ENCODE measurements around the gene C11orf21.

Gene C11orf21

DNA sequence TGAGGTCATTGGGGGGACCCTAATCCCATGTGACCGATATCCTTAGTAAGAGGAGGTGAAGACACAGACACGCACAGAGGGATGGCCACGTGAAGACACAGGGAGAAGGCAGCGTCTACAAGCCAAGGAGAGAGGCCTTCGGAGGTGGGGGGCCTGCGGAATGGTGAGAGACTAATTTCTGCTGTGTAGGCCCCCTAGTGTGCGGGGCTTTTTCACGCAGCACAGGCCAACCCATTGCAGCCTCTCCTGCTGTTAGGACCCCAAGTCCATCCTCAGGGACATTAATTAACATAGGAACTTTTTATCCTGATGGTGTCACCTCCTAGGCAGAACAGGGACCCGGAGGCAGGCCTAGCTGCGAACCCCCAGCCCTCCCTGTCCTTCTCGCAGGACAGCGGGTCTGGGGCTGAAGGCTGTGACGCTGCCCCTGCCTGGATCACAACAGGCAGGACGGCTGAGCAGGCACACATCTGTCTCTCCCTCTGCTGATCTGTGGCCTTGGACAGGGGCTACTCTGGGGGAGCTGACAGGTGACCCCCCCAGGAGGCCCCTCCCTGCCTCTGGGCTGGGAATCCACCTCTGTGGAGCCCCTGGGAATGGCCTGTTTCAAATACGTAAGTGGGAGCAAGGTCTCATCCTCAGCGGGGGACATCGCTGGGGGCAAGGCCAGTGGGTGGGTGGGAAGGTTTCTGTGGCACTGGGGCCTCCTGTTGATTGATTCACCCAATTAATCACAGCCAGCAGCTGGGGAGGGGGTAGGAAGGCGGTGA is 39.2 kb downstream of the C11orf21 start:
- Histone ChIP-seq H3K9me3 (ENCODE audit: control insufficient read depth, low read length) (no peaks in the 10 kb centered on the region), H3K4me1 (ENCODE audit: control insufficient read depth, insufficient read depth, low read length) (peaks cover 8% of the 10 kb centered on the region), H3K36me3 (ENCODE audit: control insufficient read depth, insufficient read depth, low read length) (no peaks in the 10 kb centered on the region), H3K27me3 (ENCODE audit: control insufficient read depth, insufficient read depth, low read length) (peaks cover 3% of the 10 kb centered on the region), H3K9ac (ENCODE audit: low read length) (no peak overlapping the region), H3K4me3 (ENCODE audit: low read length) (no peak overlapping the region)

DNA sequence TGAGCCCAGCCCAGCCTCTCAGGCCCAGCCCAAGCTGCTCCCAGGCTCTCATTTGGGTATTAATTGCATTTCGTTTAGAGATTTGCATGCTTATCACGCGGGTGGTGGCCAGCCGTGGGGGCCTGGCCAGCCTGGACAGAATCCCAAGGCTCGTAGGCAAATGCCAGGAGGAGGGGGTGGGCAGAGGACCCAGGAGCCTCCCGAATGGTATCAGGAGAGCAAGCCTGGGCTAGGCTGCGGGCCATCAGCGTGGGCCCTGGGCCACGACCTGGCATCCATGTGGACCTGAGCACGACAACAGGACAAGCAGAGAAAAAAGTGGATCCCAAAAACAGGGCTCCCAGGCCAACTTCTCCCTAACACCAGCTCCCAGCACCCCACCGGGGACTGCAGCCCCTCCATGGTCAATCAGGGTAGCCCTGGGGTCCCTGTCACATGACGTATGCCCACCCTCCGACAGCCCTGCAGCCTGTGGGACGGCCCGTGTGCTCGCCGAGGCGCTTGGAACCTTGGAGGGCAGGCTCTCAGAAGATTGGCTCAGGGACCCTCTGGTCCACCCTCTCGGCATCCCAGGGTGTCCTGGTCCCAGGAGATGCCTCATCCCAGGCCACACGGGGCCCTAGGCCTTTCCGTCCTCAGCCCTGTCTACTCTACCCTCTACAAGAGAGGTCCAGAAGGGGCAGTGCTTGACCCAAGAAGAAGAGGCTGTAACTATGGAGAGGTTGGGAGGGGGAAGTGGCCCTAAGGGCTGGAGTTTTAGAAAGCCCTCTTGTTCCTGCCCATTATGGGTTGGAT is 40.1 kb downstream of the C11orf21 start:
- H3K36me3 ChIP-seq (ENCODE audit: control insufficient read depth, insufficient read depth, low read length): no peaks in the 10 kb centered on the region
- H3K27me3 ChIP-seq (ENCODE audit: control insufficient read depth, insufficient read depth, low read length): no peaks in the 10 kb centered on the region
- H3K9me3 ChIP-seq (ENCODE audit: control insufficient read depth, low read length): no peaks in the 10 kb centered on the region
- peaks cover 13% of the 10 kb centered on the region for H3K4me1 ChIP-seq (ENCODE audit: control insufficient read depth, insufficient read depth, low read length)
- no peak overlapping the region for H3K4me3 ChIP-seq (ENCODE audit: low read length)
- H3K9ac ChIP-seq (ENCODE audit: low read length): no peak overlapping the region

DNA sequence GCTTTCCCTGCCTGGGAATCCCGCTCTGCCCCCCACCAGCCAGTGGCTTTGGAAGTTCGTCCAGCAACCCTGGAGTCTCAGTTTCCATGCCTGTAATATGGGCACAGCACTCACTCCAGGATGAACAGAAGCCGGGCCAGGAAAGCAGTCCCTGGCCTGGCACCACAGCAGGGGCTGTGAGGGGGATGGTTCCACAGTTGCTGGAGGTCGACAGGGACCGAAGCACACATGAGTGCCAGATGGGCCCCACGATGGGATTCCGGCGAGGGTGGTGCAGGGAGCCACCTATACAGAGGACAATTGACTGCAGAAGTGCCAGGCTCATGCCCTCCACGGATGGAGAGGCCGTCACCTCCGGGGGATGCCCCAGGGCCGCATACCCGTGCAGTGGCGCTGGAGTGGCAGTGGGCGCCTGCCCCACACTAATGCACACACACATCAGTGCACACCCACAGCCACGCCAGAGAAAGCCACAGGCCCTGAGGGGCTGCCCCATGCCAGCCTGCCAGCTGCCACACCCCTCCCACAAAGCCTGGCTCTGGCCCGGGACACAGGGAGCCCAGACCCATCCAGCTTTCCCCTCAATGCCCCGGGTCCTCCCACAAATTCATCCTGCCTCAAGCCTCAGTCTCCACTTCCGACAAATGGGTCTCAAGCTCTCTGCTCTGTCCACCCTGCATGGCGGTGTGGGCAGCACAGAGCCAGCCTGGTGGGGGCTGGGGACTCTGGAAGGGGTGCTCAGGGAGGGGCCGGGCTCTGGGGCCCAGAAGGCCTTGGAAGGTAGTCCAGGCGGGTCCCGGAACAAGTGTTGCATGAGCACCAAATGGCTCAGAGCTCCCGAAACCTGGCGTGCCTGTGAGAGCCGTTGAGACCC is 41.0 kb downstream of the C11orf21 start:
- peaks cover 10% of the 10 kb centered on the region for H3K4me1 ChIP-seq (ENCODE audit: control insufficient read depth, insufficient read depth, low read length)
- H3K4me3 ChIP-seq (ENCODE audit: low read length): no peak overlapping the region
- H3K9me3 ChIP-seq (ENCODE audit: control insufficient read depth, low read length): no peaks in the 10 kb centered on the region
- H3K27me3 ChIP-seq (ENCODE audit: control insufficient read depth, insufficient read depth, low read length): no peaks in the 10 kb centered on the region
- no peaks in the 10 kb centered on the region for H3K36me3 ChIP-seq (ENCODE audit: control insufficient read depth, insufficient read depth, low read length)
- H3K9ac ChIP-seq (ENCODE audit: low read length): no peak overlapping the region

- no peak overlapping the region for H3K9ac ChIP-seq (ENCODE audit: low read length)
- peaks cover 8% of the 10 kb centered on the region for H3K4me1 ChIP-seq (ENCODE audit: control insufficient read depth, insufficient read depth, low read length)
- no peaks in the 10 kb centered on the region for H3K9me3 ChIP-seq (ENCODE audit: control insufficient read depth, low read length)
- H3K4me3 ChIP-seq (ENCODE audit: low read length): no peak overlapping the region
- H3K36me3 ChIP-seq (ENCODE audit: control insufficient read depth, insufficient read depth, low read length): no peaks in the 10 kb centered on the region
- no peaks in the 10 kb centered on the region for H3K27me3 ChIP-seq (ENCODE audit: control insufficient read depth, insufficient read depth, low read length)
These were observed 41.7 kb downstream of the C11orf21 start for GRCh38 chr11:2259897-2260451.

DNA sequence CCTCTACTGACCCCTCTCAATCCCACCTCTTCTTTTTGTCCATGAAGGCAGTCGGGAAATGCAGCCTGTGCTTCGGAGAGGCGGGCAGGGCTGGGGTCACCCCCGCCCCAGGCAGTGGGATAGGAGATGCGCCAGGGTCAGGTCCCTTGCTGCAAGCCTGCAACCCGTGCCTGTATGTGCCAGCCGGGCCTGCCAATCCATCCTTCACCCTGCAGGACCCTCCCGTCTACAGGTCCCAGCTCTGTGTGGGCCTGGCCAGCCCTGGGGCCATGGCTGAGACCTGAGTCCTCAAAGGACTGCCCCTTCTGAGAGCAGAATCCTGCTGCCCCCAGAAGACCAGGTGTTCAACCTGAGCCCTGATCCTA is 42.3 kb downstream of the C11orf21 start:
- Histone ChIP-seq H3K9me3 (ENCODE audit: control insufficient read depth, low read length) (no peaks in the 10 kb centered on the region), H3K4me3 (ENCODE audit: low read length) (no peak overlapping the region), H3K27me3 (ENCODE audit: control insufficient read depth, insufficient read depth, low read length) (no peaks in the 10 kb centered on the region), H3K36me3 (ENCODE audit: control insufficient read depth, insufficient read depth, low read length) (no peaks in the 10 kb centered on the region), H3K4me1 (ENCODE audit: control insufficient read depth, insufficient read depth, low read length) (peaks cover 8% of the 10 kb centered on the region), H3K9ac (ENCODE audit: low read length) (no peak overlapping the region)

DNA sequence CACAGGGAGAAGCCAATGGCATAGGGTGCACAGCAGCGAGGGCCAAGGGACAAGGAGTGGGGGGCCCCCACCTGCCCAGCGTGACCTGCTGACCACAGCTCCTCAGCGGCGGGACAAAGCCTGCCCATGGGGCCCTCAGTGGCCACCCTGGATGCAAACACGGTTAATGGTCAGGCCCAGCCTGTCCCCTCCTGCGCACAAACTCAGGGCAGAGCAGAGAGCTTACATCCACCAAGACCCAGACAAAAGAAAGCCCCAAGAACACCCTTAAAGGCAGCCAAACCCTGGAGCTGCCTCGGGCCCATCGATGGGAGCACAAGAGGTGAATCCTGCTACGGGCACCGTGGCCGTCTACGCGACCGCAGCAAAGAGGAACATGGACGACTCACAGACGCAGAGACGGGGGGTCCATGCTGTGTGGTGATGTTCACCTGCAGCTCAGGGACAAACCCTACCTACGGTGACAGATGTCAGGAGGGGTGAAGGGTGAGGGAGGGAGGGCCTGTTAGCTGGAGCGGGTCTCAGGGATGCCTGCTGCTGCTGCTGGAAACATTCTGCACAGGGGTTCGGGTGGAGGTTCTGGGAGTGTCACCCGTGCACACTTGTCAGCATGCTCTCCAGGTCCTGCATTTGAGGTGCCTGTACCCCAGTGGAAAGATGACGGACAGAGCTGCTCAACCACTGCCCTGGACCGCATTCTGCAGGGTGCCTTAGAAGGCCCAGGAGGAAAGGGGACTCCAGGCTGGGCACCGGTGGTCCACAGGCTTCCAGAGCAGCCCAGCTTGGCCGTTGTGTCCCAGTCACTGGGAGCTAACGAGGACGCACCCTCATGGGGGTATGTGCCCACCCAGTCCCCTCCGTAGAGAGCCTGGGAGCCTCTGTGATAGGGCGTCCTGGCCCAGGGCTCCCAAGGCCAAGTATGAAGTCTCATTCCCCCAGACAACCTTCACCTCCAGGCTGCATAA is 42.9 kb downstream of the C11orf21 start:
- H3K4me1 ChIP-seq (ENCODE audit: control insufficient read depth, insufficient read depth, low read length): peaks cover 8% of the 10 kb centered on the region
- no peak overlapping the region for H3K9ac ChIP-seq (ENCODE audit: low read length)
- H3K9me3 ChIP-seq (ENCODE audit: control insufficient read depth, low read length): no peaks in the 10 kb centered on the region
- H3K4me3 ChIP-seq (ENCODE audit: low read length): no peak overlapping the region
- no peaks in the 10 kb centered on the region for H3K36me3 ChIP-seq (ENCODE audit: control insufficient read depth, insufficient read depth, low read length)
- H3K27me3 ChIP-seq (ENCODE audit: control insufficient read depth, insufficient read depth, low read length): no peaks in the 10 kb centered on the region

- Histone ChIP-seq H3K9ac (ENCODE audit: low read length) (no peak overlapping the region), H3K9me3 (ENCODE audit: control insufficient read depth, low read length) (no peaks in the 10 kb centered on the region), H3K27me3 (ENCODE audit: control insufficient read depth, insufficient read depth, low read length) (no peaks in the 10 kb centered on the region), H3K4me3 (ENCODE audit: low read length) (no peak overlapping the region), H3K4me1 (ENCODE audit: control insufficient read depth, insufficient read depth, low read length) (peaks cover 8% of the 10 kb centered on the region), H3K36me3 (ENCODE audit: control insufficient read depth, insufficient read depth, low read length) (no peaks in the 10 kb centered on the region)
These were observed 44.6 kb downstream of the C11orf21 start for GRCh38 chr11:2256951-2257700.

GRCh38 chr11:2256293-2256913 is 45.3 kb downstream of the C11orf21 start:
- Histone ChIP-seq H3K36me3 (ENCODE audit: control insufficient read depth, insufficient read depth, low read length) (no peaks in the 10 kb centered on the region), H3K4me1 (ENCODE audit: control insufficient read depth, insufficient read depth, low read length) (peaks cover 8% of the 10 kb centered on the region), H3K27me3 (ENCODE audit: control insufficient read depth, insufficient read depth, low read length) (no peaks in the 10 kb centered on the region), H3K9ac (ENCODE audit: low read length) (no peak overlapping the region), H3K9me3 (ENCODE audit: control insufficient read depth, low read length) (no peaks in the 10 kb centered on the region), H3K4me3 (ENCODE audit: low read length) (no peak overlapping the region)

GRCh38 chr11:2252018-2252417 is 49.7 kb downstream of the C11orf21 start:
- Histone ChIP-seq H3K27me3 (ENCODE audit: control insufficient read depth, insufficient read depth, low read length) (no peaks in the 10 kb centered on the region), H3K36me3 (ENCODE audit: control insufficient read depth, insufficient read depth, low read length) (no peaks in the 10 kb centered on the region), H3K4me1 (ENCODE audit: control insufficient read depth, insufficient read depth, low read length) (peaks cover 5% of the 10 kb centered on the region), H3K9ac (ENCODE audit: low read length) (no peak overlapping the region), H3K9me3 (ENCODE audit: control insufficient read depth, low read length) (no peaks in the 10 kb centered on the region), H3K4me3 (ENCODE audit: low read length) (no peak overlapping the region)

- Histone ChIP-seq H3K9ac (ENCODE audit: low read length) (no peak overlapping the region), H3K27me3 (ENCODE audit: control insufficient read depth, insufficient read depth, low read length) (no peaks in the 10 kb centered on the region), H3K4me3 (ENCODE audit: low read length) (no peak overlapping the region)
These were observed 50.6 kb downstream of the C11orf21 start for GRCh38 chr11:2251138-2251537.

More at GRCh38 chr11:2251138-2251537, 50.6 kb downstream of the C11orf21 start:
- H3K36me3 ChIP-seq (ENCODE audit: control insufficient read depth, insufficient read depth, low read length): no peaks in the 10 kb centered on the region
- H3K9me3 ChIP-seq (ENCODE audit: control insufficient read depth, low read length): no peaks in the 10 kb centered on the region
- no peaks in the 10 kb centered on the region for H3K4me1 ChIP-seq (ENCODE audit: control insufficient read depth, insufficient read depth, low read length)
